ENCODE data around the gene PLEKHG5. TPM values are rescaled to one million over a fixed set of nuclear protein-coding genes. Genes with fewer than 3 reads are reported as not detected.

Gene PLEKHG5
- total and polyA plus RNA-seq, 4 donors, result 3.4 to 22.9 (median 10.0) TPM

DNA sequence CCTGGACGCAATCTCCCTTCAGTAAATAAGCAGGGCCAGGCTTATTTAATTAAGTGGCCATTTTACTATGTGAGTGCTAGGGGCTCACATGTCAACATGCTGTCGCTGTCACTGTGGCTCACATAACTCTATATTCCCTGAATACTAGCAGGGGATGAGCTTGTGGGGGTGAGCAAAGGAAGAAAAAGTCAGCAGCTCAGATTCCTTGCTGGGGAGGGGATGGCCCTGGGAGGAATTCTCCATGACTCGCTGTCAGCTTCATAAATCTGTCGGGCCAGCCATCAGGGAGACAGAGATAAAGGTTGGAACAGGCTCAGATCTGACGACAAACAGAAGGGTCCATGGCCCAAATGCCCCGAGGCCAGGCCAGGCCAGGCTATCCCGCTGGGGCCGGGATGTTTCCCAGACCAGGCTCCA is 26.0 kb upstream of the PLEKHG5 start:
- TF ChIP-seq, protein P1, sequence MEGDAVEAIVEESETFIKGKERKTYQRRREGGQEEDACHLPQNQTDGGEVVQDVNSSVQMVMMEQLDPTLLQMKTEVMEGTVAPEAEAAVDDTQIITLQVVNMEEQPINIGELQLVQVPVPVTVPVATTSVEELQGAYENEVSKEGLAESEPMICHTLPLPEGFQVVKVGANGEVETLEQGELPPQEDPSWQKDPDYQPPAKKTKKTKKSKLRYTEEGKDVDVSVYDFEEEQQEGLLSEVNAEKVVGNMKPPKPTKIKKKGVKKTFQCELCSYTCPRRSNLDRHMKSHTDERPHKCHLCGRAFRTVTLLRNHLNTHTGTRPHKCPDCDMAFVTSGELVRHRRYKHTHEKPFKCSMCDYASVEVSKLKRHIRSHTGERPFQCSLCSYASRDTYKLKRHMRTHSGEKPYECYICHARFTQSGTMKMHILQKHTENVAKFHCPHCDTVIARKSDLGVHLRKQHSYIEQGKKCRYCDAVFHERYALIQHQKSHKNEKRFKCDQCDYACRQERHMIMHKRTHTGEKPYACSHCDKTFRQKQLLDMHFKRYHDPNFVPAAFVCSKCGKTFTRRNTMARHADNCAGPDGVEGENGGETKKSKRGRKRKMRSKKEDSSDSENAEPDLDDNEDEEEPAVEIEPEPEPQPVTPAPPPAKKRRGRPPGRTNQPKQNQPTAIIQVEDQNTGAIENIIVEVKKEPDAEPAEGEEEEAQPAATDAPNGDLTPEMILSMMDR (IDR thresholded peaks at IDR 0.05; ENCODE audit: control extremely low read depth, extremely low read depth), result no peak
- H3K4me1 ChIP-seq (ENCODE audit: control insufficient read depth in 5 of 5, insufficient read depth in 5 of 5, low read length in 5 of 5), result peaks cover 0 to 14% (median 0%) of the 10 kb centered on the region in 5 donors
- DNase-seq (no peak), ATAC-seq (ENCODE audit: insufficient read depth, low FRiP score) (no peak)
- H3K9ac ChIP-seq (ENCODE audit: insufficient read depth in 1 of 2, low read length in 2 of 2), result no peak overlapping the region
- H3K36me3 ChIP-seq (ENCODE audit: control insufficient read depth in 4 of 4, insufficient read depth in 4 of 4, low read length in 4 of 4), result no peaks in the 10 kb centered on the region
- H3K27ac ChIP-seq (ENCODE audit: low read depth in 1 of 2, low read length in 1 of 2), result no peak overlapping the region
- no peaks in the 10 kb centered on the region for H3K9me3 ChIP-seq (ENCODE audit: control insufficient read depth in 4 of 4, insufficient read depth in 3 of 4, low read length in 3 of 4)
- H3K27me3 ChIP-seq (ENCODE audit: control insufficient read depth in 3 of 3, insufficient read depth in 3 of 3, low read length in 2 of 3), result no peaks in the 10 kb centered on the region
- no peak overlapping the region for H3K4me3 ChIP-seq
- 69 to 82% methylated on average over 8 of the region's 8 CpGs for WGBS, 2 donors

DNA sequence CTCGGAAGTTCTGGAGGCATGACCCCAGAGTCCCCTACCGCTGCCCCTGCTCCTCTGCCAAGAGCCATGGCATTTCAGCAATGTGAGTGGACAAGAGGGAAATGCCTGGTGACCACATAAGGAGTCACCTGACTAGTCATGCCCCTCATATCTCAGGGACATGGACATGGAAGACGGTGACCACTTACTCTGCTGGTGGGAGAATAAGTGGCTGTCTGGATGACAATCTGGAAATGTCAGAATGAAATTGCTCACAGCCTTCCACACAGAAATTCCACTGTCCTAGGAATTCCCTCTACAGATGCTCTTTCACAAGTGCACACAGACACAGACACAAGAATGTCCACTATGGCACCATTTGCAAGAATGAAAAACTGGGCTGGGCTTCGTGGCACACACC is 24.3 kb upstream of the PLEKHG5 start:
- 82% methylated on average over 4 of the region's 4 CpGs for WGBS, 2 donors
- ATAC-seq (ENCODE audit: insufficient read depth, low FRiP score), result no peak

DNA sequence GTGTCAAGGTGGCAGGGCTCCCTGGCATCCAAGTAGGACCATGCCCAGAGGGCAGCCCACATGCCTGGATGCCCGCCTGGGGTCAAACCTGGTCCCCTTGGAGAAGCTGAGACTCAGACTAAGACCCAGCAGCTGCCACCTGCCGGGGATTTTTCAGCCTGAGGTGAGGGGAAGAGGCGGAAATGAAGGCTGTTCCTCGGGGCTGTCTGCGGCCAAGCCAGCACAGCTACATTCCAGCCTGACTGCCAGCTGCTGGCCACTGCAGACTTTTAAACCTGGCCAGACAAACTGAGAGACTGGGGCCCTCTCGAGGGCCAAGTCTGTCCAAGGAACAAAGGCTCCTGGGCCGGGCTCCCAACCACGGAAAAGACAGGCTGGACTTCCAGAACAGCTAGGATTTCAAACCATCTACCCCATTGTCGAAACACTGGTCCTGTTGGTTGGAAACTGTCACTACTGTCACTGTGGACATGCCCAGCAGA is 21.9 kb upstream of the PLEKHG5 start:
- no peaks in the 10 kb centered on the region for H3K27me3 ChIP-seq (ENCODE audit: control insufficient read depth in 3 of 3, insufficient read depth in 3 of 3, low read length in 2 of 3)
- no peaks in the 10 kb centered on the region for H3K4me1 ChIP-seq (ENCODE audit: control insufficient read depth in 5 of 5, insufficient read depth in 5 of 5, low read length in 5 of 5)
- H3K9me3 ChIP-seq (ENCODE audit: control insufficient read depth in 4 of 4, insufficient read depth in 3 of 4, low read length in 3 of 4), result no peaks in the 10 kb centered on the region
- H3K27ac ChIP-seq (ENCODE audit: low read depth in 1 of 2, low read length in 1 of 2), result no peak overlapping the region
- TF ChIP-seq, protein P1 (IDR thresholded peaks at IDR 0.05; ENCODE audit: control extremely low read depth, extremely low read depth), result no peak
- no peak overlapping the region for H3K4me3 ChIP-seq
- H3K9ac ChIP-seq (ENCODE audit: insufficient read depth in 1 of 2, low read length in 2 of 2), result no peak overlapping the region
- WGBS, 2 donors, result 74 to 89% methylated on average over 9 of the region's 9 CpGs
- H3K36me3 ChIP-seq (ENCODE audit: control insufficient read depth in 4 of 4, insufficient read depth in 4 of 4, low read length in 4 of 4), result no peaks in the 10 kb centered on the region
- DNase-seq, result no peak
- no peak for ATAC-seq (ENCODE audit: insufficient read depth, low FRiP score)

More for the DNA sequence above, 24.3 kb upstream of the PLEKHG5 start:
- H3K4me1 ChIP-seq (ENCODE audit: control insufficient read depth in 5 of 5, insufficient read depth in 5 of 5, low read length in 5 of 5), result peaks cover 0 to 14% (median 0%) of the 10 kb centered on the region in 5 donors
- H3K4me3 ChIP-seq, result no peak overlapping the region
- H3K27me3 ChIP-seq (ENCODE audit: control insufficient read depth in 3 of 3, insufficient read depth in 3 of 3, low read length in 2 of 3), result no peaks in the 10 kb centered on the region
- H3K27ac ChIP-seq (ENCODE audit: low read depth in 1 of 2, low read length in 1 of 2), result no peak overlapping the region
- no peak overlapping the region for H3K9ac ChIP-seq (ENCODE audit: insufficient read depth in 1 of 2, low read length in 2 of 2)
- no peaks in the 10 kb centered on the region for H3K36me3 ChIP-seq (ENCODE audit: control insufficient read depth in 4 of 4, insufficient read depth in 4 of 4, low read length in 4 of 4)
- H3K9me3 ChIP-seq (ENCODE audit: control insufficient read depth in 4 of 4, insufficient read depth in 3 of 4, low read length in 3 of 4), result no peaks in the 10 kb centered on the region
- TF ChIP-seq, protein P1 (IDR thresholded peaks at IDR 0.05; ENCODE audit: control extremely low read depth, extremely low read depth), result no peak
- no peak for DNase-seq

DNA sequence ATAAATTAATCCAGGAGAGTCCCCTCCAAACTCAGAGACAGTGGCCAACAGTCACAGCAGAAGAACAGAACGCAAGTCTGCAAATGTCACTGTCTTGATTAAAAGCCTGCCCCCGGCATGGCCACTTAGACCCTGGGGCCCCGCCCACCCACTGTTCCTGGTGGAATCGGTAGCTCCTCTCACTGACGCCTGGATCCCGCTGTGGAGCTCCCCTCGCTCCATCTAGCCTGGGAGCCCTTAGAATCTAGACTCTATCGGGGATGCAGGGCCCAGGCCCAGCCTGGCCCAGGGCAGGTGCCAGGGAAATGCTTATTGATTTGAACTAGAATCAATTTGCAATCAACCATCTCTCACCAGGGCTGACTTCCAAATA is 21.4 kb upstream of the PLEKHG5 start:
- TF ChIP-seq, protein P1 (IDR thresholded peaks at IDR 0.05; ENCODE audit: control extremely low read depth, extremely low read depth), result no peak
- ATAC-seq (ENCODE audit: insufficient read depth, low FRiP score) (no peak), DNase-seq (no peak)
- H3K4me3 ChIP-seq, result no peak overlapping the region
- no peak overlapping the region for H3K27ac ChIP-seq (ENCODE audit: low read depth in 1 of 2, low read length in 1 of 2)
- 87 to 89% methylated on average over 8 of the region's 8 CpGs for WGBS, 2 donors
- no peaks in the 10 kb centered on the region for H3K27me3 ChIP-seq (ENCODE audit: control insufficient read depth in 3 of 3, insufficient read depth in 3 of 3, low read length in 2 of 3)
- H3K9ac ChIP-seq (ENCODE audit: insufficient read depth in 1 of 2, low read length in 2 of 2), result no peak overlapping the region
- H3K9me3 ChIP-seq (ENCODE audit: control insufficient read depth in 4 of 4, insufficient read depth in 3 of 4, low read length in 3 of 4), result no peaks in the 10 kb centered on the region
- no peaks in the 10 kb centered on the region for H3K4me1 ChIP-seq (ENCODE audit: control insufficient read depth in 5 of 5, insufficient read depth in 5 of 5, low read length in 5 of 5)
- H3K36me3 ChIP-seq (ENCODE audit: control insufficient read depth in 4 of 4, insufficient read depth in 4 of 4, low read length in 4 of 4), result no peaks in the 10 kb centered on the region

Data from lung (tissue), 12 donors.